ENCODE data around the gene LHX4.

Gene LHX4

DNA sequence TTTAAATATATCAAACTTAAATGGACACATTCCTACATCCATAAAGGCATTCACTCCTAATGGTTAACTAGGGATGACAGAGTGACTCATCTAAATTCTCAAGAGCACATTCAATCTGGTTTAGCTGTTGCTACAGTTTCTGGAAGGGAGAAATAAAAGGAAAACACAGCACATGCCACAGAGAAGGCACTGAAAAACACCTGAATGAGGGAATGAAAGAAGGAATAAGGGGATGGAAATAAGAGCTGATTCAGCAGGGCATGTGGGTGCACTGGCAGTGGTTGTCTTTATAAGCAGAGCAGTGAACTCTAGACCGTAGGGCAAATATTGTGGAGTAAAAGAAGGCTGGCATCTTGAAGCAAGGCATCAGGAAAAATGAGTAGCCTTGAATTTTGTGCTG lies 79.3 kb downstream of the LHX4 start:
- peak; percentile 79 for DNase-seq (ENCODE audit: low read depth)

DNA sequence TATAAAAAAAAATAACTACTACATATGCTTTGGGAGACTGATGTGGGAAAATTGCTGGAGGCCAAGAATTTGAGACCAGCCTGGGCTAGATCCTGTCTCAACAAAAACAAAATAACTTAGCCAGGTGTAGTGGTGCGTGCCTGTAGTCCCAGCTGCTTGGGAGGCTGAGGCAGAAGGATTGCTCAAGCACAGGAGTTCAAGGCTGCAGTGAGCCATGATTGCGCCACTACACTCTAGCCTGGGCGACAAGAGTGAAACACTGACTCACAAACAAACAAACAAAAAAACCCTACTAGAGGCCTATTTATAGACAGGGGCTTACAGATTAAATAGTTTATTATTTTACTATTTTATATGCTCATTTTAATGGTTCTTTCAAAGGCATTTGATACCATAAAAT lies 80.0 kb downstream of the LHX4 start:
- DNase-seq (ENCODE audit: low read depth) = peak; percentile 71

DNA sequence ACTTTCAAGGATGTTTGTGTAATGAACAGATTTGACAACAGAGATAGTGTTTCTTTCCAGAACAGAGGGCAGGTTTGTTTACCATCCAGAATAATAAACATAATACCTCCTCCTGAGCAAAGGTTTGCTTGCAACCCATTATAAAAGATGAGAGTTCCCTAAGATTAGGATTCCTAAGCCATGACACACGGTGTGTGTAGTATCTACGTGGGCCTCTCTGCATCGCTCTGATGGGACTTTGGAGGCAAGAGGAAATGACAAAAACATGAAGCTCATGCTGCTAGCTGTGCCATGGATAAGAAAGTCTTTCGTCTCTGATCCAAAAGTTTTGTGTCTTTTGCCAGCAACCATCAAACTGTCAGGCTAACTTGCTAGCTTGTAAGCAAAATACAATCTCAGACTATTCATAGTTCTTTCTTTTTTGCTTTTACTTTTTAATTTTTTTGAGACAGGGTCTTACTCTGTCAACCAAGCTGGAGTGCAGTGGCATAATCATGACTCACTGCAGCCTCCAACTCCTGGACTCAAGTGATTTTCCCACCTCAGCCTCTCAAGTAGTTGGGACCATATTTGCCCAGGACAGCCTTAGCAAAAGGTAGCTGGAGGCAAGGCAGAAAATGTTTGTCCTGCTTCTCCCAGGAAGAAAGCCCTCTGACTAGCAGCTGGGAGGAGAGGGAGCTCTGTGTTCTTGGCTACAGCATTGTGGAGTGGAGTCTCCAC lies 81.1 kb downstream of the LHX4 start:
- DNase-seq (ENCODE audit: low read depth) = peak; percentile 61

DNA sequence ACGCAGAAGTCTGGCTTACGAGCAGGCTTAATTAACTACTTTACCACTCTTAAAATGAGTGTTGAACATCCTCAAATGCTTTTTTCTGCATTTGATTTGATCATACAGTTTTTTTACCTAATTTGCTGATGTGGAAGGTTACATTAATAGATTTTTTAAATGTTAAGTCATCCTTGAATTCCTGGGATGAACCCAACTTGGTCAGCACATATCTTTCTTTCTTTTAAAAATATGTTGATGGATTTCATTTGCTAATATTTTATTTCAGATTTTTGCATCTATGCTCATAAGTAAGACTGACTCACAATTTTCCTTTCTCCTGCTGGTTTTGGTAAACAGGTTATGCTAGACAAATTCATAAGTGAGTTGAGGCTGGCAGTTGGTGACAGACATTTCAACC lies 82.9 kb downstream of the LHX4 start:
- DNase-seq (ENCODE audit: low read depth) = peak; percentile 26

DNA sequence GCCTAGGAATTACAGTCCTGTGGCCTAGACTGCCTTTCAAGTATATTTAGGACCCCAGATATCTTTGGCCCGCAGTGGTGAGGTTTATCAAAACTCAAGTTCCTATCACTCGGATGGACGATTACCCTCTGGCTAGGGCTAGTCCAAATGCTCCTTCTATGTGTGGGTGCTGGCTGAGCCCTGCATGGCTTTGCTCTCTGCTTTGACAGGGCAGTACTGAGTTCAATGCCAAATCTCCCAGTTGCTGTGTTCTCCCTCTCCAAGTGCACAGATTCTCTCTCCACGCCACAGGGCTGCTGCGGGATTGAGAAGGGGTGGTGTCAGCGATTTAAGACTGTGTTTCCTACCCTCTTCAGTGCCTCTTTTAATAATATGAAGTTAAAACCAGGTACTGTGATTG lies 97.0 kb downstream of the LHX4 start:
- no peak for DNase-seq (ENCODE audit: low read depth)
